MM.1S (cell line): Measurements from ENCODE around the gene RCN2.

ENCODE experiments used
- CTCF ChIP-seq: fragments of 300-600 bp; sonication (generic); IDR thresholded peaks from 2 replicates; pipeline ENCODE4 v1.5.1; 2016; ENCODE audit warnings: antibody characterized with exemption, low read length, mixed read lengths
- EZH2 ChIP-seq: fragments of 300-600 bp; sonication (generic); optimal IDR thresholded peaks from 2 replicates; pipeline ENCODE3; 2017; ENCODE audit warnings: low read depth, mild to moderate bottlenecking, antibody characterized with exemption, low read length, mixed read lengths
- EZH2phosphoT487 ChIP-seq: fragments of 300-600 bp; sonication (generic); IDR thresholded peaks from 2 replicates; pipeline ENCODE4 v1.6.1; 2018; ENCODE audit warnings: antibody characterized with exemption, low read length

- TF ChIP-seq CTCF (no peak), EZH2 (no peak), EZH2phosphoT487 (no peak)
These were observed 30.9 kb downstream of the RCN2 start for GRCh38 chr15:76962337-76963013.
